ENCODE data around the gene MBNL3. TPM values are rescaled to one million over a fixed set of nuclear protein-coding genes. Genes with fewer than 3 reads are reported as not detected.

Gene MBNL3
- total RNA-seq, 1 experiment from 2014 or later = 4.6 TPM

DNA sequence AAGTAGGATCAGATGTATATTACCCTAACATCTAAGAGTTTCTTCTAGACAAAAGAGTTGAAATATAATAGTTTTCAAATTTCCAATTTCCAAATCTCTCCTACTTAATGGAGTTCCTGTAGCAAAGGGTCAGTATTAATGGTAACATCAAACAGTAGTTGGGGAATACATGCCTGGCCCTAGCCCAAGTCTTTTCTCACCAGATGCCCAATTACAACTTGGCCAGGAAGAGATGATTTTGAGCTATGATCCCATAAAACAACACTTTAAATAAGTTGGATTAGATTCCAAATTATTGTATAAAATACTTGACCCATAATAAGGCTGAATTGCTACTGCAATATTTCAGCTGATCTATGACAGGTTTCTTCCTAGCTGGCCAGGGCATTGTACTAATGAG, 59.9 kb downstream of the MBNL3 start:
- no peaks in the 10 kb centered on the region for H4K20me1 ChIP-seq (ENCODE audit: insufficient read depth)
- H3K9me3 ChIP-seq (ENCODE audit: control insufficient read depth in 1 of 2, insufficient read depth in 1 of 2, low read depth in 1 of 2, low read length in 2 of 2) = no peaks in the 10 kb centered on the region
- ChIA-PET RAD21 (ENCODE audit: low non-redundant PET in 1 of 2, low total read pairs in 2 of 2, uncharacterized antibody in 2 of 2, unreplicated experiment in 2 of 2) (no interaction called here), POLR2A (no interaction called here), CTCF (no interaction called here)
- no peaks in the 10 kb centered on the region for H3K4me1 ChIP-seq (ENCODE audit: control insufficient read depth in 1 of 2, insufficient read depth in 2 of 2, low read length in 2 of 2)
- no peaks in the 10 kb centered on the region for H3K79me2 ChIP-seq (ENCODE audit: insufficient read depth, low read length)
- no TSS peak for BruUV-seq (replicated peaks)
- H3K27me3 ChIP-seq (ENCODE audit: insufficient read depth, low read length) = no peaks in the 10 kb centered on the region
- H3K36me3 ChIP-seq (ENCODE audit: control insufficient read depth in 1 of 2, insufficient read depth in 2 of 2, low read length in 2 of 2) = no peaks in the 10 kb centered on the region
- ATAC-seq (no peak), DNase-seq (ENCODE audit: low read depth, low spot score) (no peak)
- no peaks in the 10 kb centered on the region for H3K9me2 ChIP-seq (ENCODE audit: insufficient read depth)
- H3K4me3 ChIP-seq (replicated peaks in 1 of 2; ENCODE audit: low read depth in 1 of 2, low read length in 2 of 2) = no peak overlapping the region
- intact Hi-C loops (cut with micrococcal nuclease) = no loop called here
- no peak for TF ChIP-seq FOSL1 (IDR thresholded peaks at IDR 0.05; ENCODE audit: low read depth)
- no peak overlapping the region for H2AFZ ChIP-seq (ENCODE audit: low read depth, low read length, poor library complexity, severe bottlenecking)
- H3K9ac ChIP-seq (ENCODE audit: low read length) = no peak overlapping the region
- no peak overlapping the region for H3K27ac ChIP-seq (ENCODE audit: low read depth, low read length)
- H3K4me2 ChIP-seq (ENCODE audit: low read length) = no peak overlapping the region

DNA sequence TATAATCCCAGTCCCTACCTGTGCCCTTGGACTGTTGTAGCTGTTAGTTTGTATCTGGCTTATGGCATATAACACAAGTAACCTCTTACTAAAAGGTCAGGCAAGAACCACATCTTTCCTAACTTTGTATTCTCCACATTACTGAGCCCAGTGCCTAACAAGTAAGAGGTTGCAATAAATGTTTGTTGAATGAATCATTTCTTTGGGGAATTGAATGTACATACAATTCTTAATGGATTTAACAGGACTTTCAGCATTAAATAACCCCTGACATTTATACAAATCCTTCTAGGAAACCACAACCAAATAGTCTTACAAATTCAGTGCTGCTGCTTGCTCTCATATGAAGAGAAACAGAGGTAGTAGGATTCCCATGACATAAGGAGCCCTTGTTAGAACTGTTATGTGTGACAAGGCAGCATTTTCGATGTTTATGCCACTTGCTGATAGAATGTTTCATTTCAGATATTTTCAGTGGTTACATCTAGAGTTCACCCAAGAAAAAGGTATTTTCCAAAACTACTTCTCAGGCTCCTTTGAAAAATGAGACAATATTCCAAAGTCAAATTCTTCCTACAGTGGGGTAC, 62.0 kb downstream of the MBNL3 start:
- Histone ChIP-seq H3K27me3 (ENCODE audit: insufficient read depth, low read length) (no peaks in the 10 kb centered on the region), H3K9me2 (ENCODE audit: insufficient read depth) (no peaks in the 10 kb centered on the region), H3K27ac (ENCODE audit: low read depth, low read length) (no peak overlapping the region), H3K9me3 (ENCODE audit: control insufficient read depth in 1 of 2, insufficient read depth in 1 of 2, low read depth in 1 of 2, low read length in 2 of 2) (no peaks in the 10 kb centered on the region), H4K20me1 (ENCODE audit: insufficient read depth) (no peaks in the 10 kb centered on the region), H2AFZ (ENCODE audit: low read depth, low read length, poor library complexity, severe bottlenecking) (no peak overlapping the region), H3K4me2 (ENCODE audit: low read length) (no peak overlapping the region), H3K4me1 (ENCODE audit: control insufficient read depth in 1 of 2, insufficient read depth in 2 of 2, low read length in 2 of 2) (no peaks in the 10 kb centered on the region), H3K79me2 (ENCODE audit: insufficient read depth, low read length) (no peaks in the 10 kb centered on the region), H3K36me3 (ENCODE audit: control insufficient read depth in 1 of 2, insufficient read depth in 2 of 2, low read length in 2 of 2) (no peaks in the 10 kb centered on the region), H3K9ac (ENCODE audit: low read length) (no peak overlapping the region), H3K4me3 (replicated peaks in 1 of 2; ENCODE audit: low read depth in 1 of 2, low read length in 2 of 2) (no peak overlapping the region)
- ChIA-PET POLR2A (no interaction called here), RAD21 (ENCODE audit: low non-redundant PET in 1 of 2, low total read pairs in 2 of 2, uncharacterized antibody in 2 of 2, unreplicated experiment in 2 of 2) (no interaction called here), CTCF (no interaction called here)
- DNase-seq (ENCODE audit: low read depth, low spot score) (no peak), ATAC-seq (no peak)
- BruUV-seq (replicated peaks) = no TSS peak
- intact Hi-C loops (cut with micrococcal nuclease) = no loop called here
- TF ChIP-seq CTCF (IDR thresholded peaks at IDR 0.05 in 2 of 3, conservative IDR thresholded peaks at IDR 0.05 in 1 of 3; ENCODE audit: borderline replicate concordance in 1 of 3, insufficient read depth in 1 of 3, low read depth in 2 of 3, low read length in 2 of 3) (no peak), RAD21 (IDR thresholded peaks at IDR 0.05; ENCODE audit: low read depth) (no peak), POLR2AphosphoS5 (IDR thresholded peaks at IDR 0.05; ENCODE audit: low read depth, low read length) (no peak), YY1 (IDR thresholded peaks at IDR 0.05; ENCODE audit: extremely low read depth, insufficient replicate concordance, low read depth, low read length) (no peak), SIN3A (IDR thresholded peaks at IDR 0.05; ENCODE audit: low read depth) (no peak), EZH2 (IDR thresholded peaks at IDR 0.05) (no peak), CEBPB (IDR thresholded peaks at IDR 0.05; ENCODE audit: low read depth) (no peak), EGR1 (IDR thresholded peaks at IDR 0.05; ENCODE audit: low read depth) (no peak), ELF1 (IDR thresholded peaks at IDR 0.05; ENCODE audit: borderline replicate concordance, low read depth) (no peak)
- TF ChIP-seq, protein P1, sequence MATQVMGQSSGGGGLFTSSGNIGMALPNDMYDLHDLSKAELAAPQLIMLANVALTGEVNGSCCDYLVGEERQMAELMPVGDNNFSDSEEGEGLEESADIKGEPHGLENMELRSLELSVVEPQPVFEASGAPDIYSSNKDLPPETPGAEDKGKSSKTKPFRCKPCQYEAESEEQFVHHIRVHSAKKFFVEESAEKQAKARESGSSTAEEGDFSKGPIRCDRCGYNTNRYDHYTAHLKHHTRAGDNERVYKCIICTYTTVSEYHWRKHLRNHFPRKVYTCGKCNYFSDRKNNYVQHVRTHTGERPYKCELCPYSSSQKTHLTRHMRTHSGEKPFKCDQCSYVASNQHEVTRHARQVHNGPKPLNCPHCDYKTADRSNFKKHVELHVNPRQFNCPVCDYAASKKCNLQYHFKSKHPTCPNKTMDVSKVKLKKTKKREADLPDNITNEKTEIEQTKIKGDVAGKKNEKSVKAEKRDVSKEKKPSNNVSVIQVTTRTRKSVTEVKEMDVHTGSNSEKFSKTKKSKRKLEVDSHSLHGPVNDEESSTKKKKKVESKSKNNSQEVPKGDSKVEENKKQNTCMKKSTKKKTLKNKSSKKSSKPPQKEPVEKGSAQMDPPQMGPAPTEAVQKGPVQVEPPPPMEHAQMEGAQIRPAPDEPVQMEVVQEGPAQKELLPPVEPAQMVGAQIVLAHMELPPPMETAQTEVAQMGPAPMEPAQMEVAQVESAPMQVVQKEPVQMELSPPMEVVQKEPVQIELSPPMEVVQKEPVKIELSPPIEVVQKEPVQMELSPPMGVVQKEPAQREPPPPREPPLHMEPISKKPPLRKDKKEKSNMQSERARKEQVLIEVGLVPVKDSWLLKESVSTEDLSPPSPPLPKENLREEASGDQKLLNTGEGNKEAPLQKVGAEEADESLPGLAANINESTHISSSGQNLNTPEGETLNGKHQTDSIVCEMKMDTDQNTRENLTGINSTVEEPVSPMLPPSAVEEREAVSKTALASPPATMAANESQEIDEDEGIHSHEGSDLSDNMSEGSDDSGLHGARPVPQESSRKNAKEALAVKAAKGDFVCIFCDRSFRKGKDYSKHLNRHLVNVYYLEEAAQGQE (IDR thresholded peaks at IDR 0.05; ENCODE audit: low read depth) = no peak
- TF ChIP-seq, protein P2, sequence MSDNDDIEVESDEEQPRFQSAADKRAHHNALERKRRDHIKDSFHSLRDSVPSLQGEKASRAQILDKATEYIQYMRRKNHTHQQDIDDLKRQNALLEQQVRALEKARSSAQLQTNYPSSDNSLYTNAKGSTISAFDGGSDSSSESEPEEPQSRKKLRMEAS (IDR thresholded peaks at IDR 0.05) = no peak
- TF ChIP-seq, protein P3, sequence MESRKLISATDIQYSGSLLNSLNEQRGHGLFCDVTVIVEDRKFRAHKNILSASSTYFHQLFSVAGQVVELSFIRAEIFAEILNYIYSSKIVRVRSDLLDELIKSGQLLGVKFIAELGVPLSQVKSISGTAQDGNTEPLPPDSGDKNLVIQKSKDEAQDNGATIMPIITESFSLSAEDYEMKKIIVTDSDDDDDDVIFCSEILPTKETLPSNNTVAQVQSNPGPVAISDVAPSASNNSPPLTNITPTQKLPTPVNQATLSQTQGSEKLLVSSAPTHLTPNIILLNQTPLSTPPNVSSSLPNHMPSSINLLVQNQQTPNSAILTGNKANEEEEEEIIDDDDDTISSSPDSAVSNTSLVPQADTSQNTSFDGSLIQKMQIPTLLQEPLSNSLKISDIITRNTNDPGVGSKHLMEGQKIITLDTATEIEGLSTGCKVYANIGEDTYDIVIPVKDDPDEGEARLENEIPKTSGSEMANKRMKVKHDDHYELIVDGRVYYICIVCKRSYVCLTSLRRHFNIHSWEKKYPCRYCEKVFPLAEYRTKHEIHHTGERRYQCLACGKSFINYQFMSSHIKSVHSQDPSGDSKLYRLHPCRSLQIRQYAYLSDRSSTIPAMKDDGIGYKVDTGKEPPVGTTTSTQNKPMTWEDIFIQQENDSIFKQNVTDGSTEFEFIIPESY (IDR thresholded peaks at IDR 0.05; ENCODE audit: extremely low read depth, insufficient replicate concordance, low read length) = no peak

Data from HCT116 (cell line).